NCI-H187 (cell line): Measurements from ENCODE around the gene TRIM54.

Source experiments
- DNase-seq, 2 experiments: peaks; one replicate each; lab custom pipeline; 2025; lab: John Stamatoyannopoulos, UW

The TRIM54 gene

DNA sequence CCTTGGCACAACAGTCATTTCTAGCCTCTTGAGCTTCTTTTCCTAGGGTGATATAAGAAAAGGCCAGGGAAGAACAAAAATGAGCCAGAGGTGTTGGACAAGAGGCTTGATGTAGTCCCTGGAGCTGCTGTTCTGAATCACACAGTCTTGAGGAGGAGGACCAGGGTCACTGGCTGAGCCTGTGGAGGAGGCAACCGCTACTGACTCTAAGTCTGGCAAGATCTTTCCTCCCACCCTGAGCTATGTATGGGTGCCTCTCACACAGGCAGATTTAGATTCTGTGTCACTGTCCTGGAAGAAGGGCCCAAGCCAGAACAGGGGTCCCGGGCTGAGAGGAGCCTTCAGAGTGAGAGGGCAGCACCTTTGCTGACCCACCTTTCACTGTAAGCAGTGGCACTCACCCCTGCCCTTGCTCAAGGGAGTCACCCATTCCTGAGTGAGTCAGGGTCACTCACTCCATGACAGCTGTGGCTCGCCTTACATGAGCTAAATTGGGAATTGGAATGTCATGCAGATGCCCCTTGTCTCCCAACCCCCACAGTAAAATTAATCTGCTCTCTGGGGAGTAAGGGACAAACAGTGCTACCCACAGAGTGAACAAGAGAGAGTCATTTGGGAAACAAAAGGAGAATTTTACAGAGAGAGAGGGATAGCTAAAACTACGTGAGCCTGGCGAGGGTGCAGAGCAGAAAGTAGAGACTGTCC lies at the start of gene TRIM54:
TSS of gene TRIM54 (plus strand) at position 575 of the 705 bp plus-strand sequence. CDS start 303 bp downstream, outside the sequence.
- DNase-seq: no peak

DNA sequence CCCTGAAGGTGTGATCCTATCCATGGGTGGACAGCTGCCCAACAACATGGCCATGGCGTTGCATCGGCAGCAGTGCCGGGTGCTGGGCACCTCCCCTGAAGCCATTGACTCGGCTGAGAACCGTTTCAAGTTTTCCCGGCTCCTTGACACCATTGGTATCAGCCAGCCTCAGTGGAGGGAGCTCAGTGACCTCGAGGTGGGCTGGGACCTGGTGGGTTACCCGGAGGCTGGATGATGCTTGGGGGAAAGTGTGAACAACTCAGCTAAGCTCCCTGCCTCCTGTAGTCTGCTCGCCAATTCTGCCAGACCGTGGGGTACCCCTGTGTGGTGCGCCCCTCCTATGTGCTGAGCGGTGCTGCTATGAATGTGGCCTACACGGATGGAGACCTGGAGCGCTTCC lies 48.9 kb upstream of the TRIM54 start:
- DNase-seq: no peak

DNA sequence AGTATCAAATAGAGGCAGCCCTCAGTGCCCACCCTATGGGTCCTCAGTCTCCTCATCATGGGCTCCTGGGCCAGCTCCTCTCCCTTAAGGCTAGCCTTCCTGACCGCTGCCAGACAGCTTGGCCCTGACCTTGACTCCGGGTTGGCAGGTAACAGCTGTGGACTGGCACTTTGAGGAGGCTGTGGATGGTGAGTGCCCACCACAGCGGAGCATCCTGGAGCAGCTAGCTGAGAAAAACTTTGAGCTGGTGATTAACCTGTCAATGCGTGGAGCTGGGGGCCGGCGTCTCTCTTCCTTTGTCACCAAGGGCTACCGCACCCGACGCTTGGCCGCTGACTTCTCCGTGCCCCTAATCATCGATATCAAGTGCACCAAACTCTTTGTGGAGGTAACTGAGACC lies 46.1 kb upstream of the TRIM54 start:
- DNase-seq: no peak

GRCh38 chr2:27236626-27237025 lies 45.6 kb upstream of the TRIM54 start:
- DNase-seq: no peak

- no peak for DNase-seq
Observed at GRCh38 chr2:27237341-27237945, 44.8 kb upstream of the TRIM54 start.

- no peak for DNase-seq
Observed at GRCh38 chr2:27238976-27239375, 43.3 kb upstream of the TRIM54 start.

DNA sequence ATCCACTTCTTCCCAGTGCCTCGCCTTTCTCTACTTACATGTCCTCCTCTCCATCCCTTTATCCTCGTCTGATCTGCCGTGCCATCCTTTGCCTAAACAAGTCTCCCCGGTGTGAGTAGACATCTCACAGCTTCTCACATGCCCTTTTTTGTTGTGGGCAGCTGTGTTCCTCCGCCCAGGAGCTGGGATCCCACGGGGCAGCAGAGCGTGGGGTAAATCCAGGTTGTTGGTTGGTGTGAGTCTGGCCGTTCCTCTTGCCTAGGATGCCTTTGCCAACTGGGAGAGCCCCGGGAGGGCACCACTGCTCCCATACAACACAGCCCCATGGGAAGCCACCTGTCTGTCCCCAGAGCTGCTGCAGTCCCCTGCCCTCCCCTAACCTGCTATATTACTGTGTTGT lies 41.8 kb upstream of the TRIM54 start:
- DNase-seq: no peak

GRCh38 chr2:27241761-27242613 lies 40.2 kb upstream of the TRIM54 start:
- no peak for DNase-seq

GRCh38 chr2:27242614-27242951 lies 39.6 kb upstream of the TRIM54 start:
- DNase-seq: no peak

DNA sequence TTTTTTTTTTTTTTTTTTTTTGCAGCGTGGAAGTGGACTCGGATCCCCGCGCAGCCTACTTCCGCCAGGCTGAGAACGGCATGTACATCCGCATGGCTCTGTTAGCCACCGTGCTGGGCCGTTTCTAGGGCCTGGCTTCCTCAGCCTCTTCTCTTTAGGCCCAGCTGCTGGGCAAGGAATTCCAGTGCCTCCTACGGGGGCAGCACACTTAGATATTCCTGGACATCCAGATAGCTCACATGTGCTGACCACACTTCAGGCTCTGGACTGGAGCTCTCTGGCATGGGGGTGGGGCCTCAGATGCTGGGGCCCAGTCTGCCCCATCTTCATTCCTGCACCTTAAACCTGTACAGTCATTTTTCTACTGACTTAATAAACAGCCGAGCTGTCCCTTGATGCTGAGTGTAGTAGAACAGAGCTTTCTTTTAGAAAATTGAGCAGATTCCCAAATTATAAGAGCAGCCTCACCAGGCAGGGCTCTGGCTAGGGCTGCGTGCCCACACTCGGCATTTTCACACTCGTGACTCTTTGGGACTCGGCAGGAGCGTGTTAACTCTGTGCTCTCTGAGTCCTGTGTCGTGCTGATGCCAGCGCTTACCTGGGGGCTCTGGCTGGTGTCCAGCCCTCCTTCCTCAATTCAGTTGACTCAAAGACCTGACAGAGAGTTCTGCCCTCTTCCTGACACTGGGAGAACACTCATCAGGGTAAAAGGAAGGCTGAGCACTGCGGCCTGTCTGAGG lies 38.7 kb upstream of the TRIM54 start:
- DNase-seq: no peak

- no peak for DNase-seq
Observed at GRCh38 chr2:27245116-27245515, 37.1 kb upstream of the TRIM54 start.

- no peak for DNase-seq
Observed at GRCh38 chr2:27245626-27246025, 36.6 kb upstream of the TRIM54 start.

DNA sequence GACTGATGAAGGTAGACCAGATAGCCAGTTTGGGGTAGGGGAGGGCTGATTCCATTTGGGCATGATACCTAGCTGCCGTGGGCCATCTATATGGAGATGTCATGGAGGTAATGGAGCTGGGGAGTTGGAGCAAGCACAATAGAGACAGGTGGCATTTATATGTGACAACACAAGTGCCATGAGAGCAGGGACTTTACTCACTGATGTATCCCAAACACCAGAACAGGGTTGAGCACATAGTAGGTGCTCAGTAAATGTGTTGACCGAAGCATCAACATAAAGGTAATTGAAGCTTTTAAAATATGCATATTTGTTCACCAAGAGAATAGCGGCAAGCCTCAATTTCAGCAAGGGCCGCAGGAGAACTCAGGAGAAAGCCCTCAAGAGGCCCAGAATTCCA lies 34.3 kb upstream of the TRIM54 start:
- DNase-seq: no peak

- DNase-seq: no peak
Observed at GRCh38 chr2:27249159-27249890, 32.9 kb upstream of the TRIM54 start.

- no peak for DNase-seq
Observed at GRCh38 chr2:27249891-27250651, 32.2 kb upstream of the TRIM54 start.

DNA sequence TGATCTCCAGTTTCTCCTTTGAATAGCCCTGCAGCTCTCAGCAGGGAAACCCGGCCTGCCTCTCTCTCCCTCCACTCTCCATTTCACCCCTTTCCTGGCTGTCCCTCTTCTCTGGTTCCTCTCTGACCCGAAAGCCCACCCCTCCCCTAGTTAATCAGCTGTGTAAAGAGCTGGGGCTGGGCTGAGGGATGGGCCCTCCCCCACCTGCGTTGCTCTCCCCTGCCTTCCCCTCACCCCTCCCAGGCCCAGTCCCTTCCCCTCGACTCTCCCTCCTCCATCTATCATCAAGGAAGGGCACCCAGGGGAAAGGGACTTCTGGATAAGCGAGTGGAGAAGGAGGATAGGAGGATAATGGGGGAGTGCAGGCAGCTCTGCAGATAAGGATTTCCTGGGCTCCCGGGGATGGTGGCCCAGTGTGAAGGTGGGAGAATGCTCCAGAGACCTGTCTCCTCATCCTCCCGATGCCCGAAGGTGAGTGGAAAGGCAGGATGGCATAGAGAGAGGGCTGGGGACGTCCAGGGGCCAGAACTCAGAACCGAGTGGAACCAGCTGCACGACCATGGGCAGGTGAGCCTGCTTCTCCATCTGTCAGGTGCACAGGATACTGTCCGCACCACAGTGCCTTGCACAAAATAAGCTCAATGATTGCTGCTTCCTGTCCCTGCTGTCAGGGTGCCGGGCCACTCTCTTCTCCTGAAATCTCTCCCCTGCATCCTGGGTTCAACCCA lies 31.4 kb upstream of the TRIM54 start:
- DNase-seq: no peak

- no peak for DNase-seq
Observed at GRCh38 chr2:27251766-27252165, 30.5 kb upstream of the TRIM54 start.

- no peak for DNase-seq
Observed at GRCh38 chr2:27255187-27255586, 27.0 kb upstream of the TRIM54 start.

DNA sequence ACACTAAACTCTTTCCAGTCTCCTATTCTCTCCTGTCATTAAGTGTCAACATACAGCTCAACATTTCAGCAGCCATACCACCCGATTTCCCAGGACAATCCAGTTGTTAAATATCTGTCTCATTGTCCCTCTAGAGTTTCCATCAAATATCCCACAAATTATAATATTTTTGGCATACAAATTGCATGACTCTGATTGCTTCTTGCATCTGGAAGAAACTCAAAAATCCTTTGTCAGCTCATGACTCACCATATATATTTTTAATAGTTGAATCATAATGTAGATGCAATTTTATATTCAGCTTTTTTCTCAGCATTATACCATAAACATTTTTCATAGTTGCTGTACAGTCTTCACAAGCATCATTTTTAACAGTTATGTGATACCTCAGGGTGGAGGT lies 26.6 kb upstream of the TRIM54 start:
- no peak for DNase-seq

DNA sequence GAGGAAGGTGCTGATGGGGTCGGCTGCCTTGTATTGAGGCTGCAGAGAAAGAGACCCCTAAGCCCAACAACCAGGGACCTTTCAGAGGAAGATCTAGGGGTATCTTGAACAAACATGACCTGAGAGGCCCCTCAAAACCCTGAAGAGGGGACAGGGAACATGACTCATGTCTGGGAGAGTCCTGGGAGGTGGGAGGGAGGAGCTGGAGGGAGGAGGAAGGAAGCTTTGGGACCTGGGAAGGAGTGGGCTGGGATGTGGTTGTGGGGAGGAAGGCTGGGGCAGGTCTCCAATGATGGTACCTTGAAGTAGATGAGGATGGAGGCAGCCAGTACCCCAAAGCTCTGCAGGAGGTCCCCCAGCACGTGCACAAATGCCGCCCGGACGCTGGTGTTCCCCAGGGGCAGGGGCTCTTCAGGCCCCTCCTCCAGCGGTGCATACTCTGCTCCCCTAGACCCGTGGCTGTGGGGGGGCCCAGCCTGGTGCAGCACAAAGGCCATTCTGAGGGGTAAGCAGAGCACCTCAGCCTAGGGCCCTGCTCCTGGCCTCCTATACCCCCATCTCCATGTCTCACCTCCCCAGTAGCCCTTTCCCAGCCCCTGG lies 25.3 kb upstream of the TRIM54 start:
- DNase-seq: no peak
